GM21515 (cell line): ENCODE measurements around the gene CEP89.
"Not testable (repeated sequence)": the region's sequence is repeated elsewhere in the genome, so short reads cannot be mapped to it uniquely, and the experiment has no call there.

Source experiments
- ATAC-seq: cut with Tn5 transposase; IDR thresholded peaks from one replicate; pipeline ENCODE4 v1.9.1; 2021; ENCODE audit not compliant: unreplicated experiment

The CEP89 gene

GRCh38 chr19:32969549-32969948 is 2.2 kb downstream of the CEP89 start:
- ATAC-seq, result no peak

GRCh38 chr19:32966750-32967149 is 5.0 kb downstream of the CEP89 start:
- ATAC-seq, result no peak

- no peak for ATAC-seq
These were observed 26.5 kb downstream of the CEP89 start for GRCh38 chr19:32945260-32945659.

- ATAC-seq, result not testable (repeated sequence)
These were observed 30.5 kb downstream of the CEP89 start for GRCh38 chr19:32941273-32941672.

- no peak for ATAC-seq
These were observed 35.7 kb downstream of the CEP89 start for GRCh38 chr19:32936065-32936464.

GRCh38 chr19:32935629-32936028 is 36.1 kb downstream of the CEP89 start:
- no peak for ATAC-seq

GRCh38 chr19:32933571-32933970 is 38.2 kb downstream of the CEP89 start:
- no peak for ATAC-seq

GRCh38 chr19:32930567-32930966 is 41.2 kb downstream of the CEP89 start:
- no peak for ATAC-seq

GRCh38 chr19:32928806-32929205 is 43.0 kb downstream of the CEP89 start:
- no peak for ATAC-seq

GRCh38 chr19:32924200-32924599 is 47.6 kb downstream of the CEP89 start:
- ATAC-seq, result no peak

- no peak for ATAC-seq
These were observed 50.1 kb downstream of the CEP89 start for GRCh38 chr19:32921624-32922023.

GRCh38 chr19:32919365-32919764 is 52.4 kb downstream of the CEP89 start:
- no peak for ATAC-seq

- no peak for ATAC-seq
These were observed 54.2 kb downstream of the CEP89 start for GRCh38 chr19:32917616-32917996.

- ATAC-seq, result no peak
These were observed 54.7 kb downstream of the CEP89 start for GRCh38 chr19:32916969-32917615.

- ATAC-seq, result no peak
These were observed 56.7 kb downstream of the CEP89 start for GRCh38 chr19:32914879-32915660.

- no peak for ATAC-seq
These were observed 60.3 kb downstream of the CEP89 start for GRCh38 chr19:32911467-32911866.

GRCh38 chr19:32910874-32911273 is 60.9 kb downstream of the CEP89 start:
- ATAC-seq, result no peak

GRCh38 chr19:32910094-32910493 is 61.7 kb downstream of the CEP89 start:
- ATAC-seq, result no peak

- ATAC-seq, result no peak
These were observed 62.5 kb downstream of the CEP89 start for GRCh38 chr19:32909257-32909656.

- no peak for ATAC-seq
These were observed 63.0 kb downstream of the CEP89 start for GRCh38 chr19:32908641-32909190.

GRCh38 chr19:32902448-32902847 is 69.3 kb downstream of the CEP89 start:
- no peak for ATAC-seq

GRCh38 chr19:32901504-32902161 is 70.1 kb downstream of the CEP89 start:
- ATAC-seq, result no peak
